NCI-H146 treated with DMSO at 0.1 percent for 48 hours (cell line): ENCODE measurements around the gene ERBIN.
"Not testable (repeated sequence)": the region's sequence is repeated elsewhere in the genome, so short reads cannot be mapped to it uniquely, and the experiment has no call there.

Experiments
- DNase-seq: peaks from one replicate; lab custom pipeline; 2025; ENCODE audit not compliant: unreplicated experiment; lab: John Stamatoyannopoulos, UW

Gene ERBIN

DNA sequence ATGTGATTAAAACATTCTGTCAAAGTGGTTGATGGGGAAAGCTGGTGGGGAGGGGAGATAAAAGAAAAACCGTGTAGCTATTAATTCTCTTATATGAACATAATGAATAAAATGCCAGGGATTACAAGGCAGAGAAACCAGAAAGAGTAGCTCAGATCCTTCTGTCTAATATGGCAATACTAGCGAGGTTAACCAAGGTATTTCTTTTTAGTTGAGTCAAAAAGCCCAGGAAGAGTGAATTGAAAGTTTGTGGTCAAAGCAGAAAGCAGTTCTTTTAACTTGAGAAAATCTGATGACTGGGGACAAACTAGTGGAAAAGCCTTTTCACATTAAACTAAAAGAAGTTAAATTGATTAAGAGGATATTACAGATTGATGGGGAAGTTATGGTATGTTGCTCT lies 76.0 kb downstream of the ERBIN start:
- DNase-seq: no peak

DNA sequence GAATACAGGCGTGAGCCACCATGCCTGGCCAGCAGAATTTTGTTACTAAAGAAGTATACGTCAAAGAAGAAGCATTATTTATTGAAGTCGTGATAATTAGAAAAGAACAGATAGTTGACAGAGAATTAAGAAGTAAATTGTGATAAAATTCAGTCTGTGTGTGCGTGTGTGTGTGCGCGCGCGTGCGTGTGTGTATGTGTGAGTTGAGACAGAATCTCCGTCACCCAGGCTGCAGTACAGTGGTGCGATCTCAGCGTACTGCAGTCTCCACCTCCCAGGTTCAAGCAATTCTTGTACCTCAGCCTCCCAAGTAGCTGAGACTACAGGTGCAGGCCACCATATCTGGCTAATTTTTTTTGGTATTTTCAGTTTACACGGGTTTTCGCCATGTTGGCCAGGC lies 77.8 kb downstream of the ERBIN start:
- no peak for DNase-seq

DNA sequence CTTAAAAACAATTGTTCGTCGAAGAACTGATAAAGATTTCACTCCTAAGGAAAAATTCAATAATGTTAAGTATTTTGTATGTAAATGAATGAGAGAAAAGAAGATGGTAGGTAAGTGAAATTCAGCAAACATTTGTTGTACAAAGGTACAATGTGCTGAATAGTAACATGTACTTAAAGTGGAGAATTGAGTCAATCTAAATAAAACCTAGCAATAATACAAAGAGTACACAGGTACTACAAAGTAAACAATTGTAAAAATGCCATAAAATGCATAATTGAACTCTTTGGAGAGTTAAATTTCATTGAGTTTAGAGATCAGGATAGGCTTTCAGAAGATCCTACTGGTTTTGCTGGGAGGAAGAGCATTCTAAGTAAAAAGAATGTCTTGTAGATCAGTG lies 82.9 kb downstream of the ERBIN start:
- DNase-seq: no peak

DNA sequence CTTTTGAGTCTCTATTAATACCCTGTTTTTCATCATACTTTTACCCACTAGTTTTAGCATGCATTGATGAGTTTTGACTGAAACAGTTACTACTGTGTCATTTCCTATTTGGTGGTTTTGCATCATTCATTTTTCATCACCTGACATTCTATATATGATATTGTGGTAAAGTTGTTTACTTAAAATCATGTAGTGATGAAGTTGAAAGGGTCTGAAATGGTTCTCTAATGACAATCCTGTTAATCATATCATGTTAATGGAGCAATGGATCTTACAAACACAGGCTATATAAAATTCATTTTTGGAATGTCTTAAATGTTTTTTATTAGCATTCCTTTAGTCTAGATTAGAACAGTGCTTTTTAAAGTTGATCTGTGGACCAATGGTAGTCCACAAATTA lies 84.1 kb downstream of the ERBIN start:
- DNase-seq: no peak

DNA sequence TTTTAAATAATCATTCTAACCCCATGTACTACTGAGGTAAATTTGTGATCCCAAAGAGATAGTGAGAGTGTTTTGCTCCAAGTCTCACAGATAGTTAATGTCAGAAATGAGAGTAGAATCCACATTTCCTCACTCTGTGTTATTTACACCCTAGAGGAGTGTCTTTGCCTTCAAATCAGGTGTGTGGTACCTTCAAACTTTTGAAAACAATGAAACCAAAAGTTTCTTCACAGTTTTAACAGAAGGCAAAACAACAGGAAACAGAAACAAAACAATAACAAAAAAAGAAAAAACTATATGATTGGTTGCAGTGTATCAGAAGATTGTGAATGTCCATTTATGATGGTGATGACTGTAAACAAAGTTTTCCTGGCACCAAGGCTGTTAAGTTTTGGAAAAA lies 85.9 kb downstream of the ERBIN start:
- no peak for DNase-seq

DNA sequence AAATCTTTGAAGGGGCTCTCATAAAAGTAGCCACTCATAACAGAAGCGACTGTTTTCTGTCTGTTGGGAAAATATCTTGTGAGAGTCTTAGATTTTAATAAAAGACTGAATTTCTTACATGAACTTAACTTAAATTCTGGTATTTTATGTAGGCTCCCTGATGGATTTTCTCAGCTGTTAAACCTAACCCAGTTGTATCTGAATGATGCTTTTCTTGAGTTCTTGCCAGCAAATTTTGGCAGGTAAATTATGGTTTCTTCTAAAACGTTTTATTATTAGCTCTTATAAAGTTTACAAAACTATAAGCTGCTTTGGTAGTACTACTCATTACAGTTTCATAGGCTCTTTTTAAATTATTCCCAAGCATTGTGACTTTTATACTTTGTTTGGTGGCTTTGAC lies 87.0 kb downstream of the ERBIN start:
- DNase-seq: no peak

DNA sequence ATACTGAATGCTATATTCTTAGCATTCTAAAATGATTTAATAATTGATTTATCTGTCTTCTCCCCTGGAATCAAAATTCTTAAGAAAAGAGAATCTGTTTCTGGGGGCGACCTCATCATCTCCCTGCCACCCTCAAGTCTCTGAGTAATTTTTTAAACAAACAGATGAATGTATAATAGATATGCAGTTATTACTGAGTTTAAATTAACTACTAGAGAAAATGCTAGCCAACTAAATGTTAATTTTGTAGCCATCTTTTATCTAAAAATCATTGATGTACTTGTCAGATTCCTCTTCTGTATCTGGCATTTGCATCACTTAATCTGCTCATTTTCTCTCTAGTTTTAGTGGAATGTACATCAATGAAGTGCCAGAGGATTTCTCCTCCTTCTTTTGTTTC lies 87.5 kb downstream of the ERBIN start:
- no peak for DNase-seq

DNA sequence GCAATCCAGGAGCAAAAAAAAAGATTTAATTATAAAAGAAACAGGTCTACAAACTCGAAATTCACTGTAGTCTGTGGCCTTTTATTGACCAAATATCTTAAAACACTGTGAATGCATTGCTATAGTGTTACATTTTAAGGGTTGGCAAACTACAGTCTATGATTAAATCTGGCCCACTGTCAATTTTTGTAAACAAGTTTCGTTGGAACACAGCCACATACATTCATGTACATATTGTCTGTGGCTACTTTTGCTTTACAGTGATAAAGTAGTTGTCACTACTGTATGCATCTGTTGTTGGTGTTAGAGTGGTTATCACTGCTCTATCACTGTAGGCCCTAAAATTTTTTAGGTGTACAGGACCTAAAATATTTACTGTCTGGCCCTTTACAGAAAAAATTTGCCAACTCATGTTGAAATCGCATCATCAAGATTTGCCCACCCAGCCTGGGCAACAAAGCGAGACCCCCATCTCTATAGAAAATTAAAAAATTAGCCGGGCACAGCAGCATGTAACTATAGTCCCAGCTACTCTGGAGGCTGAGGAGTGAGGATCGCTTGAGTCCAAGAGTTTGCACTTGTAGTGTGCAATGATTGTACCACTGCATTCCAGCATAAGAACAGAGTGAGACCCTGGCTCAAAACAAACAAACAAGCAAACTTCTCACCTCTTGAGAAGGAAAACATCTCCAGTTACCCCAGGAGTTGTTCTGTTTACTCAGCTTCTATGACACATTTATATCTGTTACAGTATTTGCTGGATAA lies 89.0 kb downstream of the ERBIN start:
- DNase-seq: no peak

DNA sequence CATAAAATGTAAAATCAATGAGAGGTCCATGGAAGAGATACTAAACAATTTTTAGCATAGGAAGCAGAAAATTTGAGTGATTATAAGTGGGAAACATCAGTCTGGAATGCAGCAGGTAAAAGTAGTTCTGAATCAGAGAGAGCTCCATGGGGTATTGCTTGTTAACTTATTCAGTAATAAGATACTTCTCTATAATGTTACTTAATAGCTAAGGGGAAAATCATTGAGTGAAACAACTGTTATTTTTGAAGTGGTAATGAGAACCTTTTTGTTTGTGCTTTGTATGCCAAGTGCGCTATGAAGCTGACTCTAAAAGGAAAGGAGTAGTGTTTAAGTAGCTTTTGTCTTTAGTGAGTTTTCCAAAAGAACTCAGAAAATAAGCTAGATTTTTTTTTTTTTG lies 95.2 kb downstream of the ERBIN start:
- no peak for DNase-seq

DNA sequence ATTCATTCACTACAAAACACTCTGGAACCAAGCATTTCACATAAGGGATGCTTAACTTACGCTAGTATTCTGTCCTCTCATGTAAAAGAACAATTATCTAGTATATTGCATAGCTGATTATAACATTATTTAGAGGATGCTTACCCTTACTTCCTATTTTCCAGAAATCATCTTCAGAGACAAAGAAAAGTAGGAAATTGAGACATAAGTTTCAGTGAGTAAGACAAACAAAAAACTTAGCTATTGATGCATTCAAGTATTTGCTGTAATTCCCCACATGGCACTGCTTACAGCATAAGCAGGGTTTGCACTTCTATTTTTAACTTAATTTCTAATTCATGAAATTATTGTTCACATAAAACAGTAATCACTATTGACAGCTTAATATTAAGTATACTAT lies 112.9 kb downstream of the ERBIN start:
- DNase-seq: no peak

DNA sequence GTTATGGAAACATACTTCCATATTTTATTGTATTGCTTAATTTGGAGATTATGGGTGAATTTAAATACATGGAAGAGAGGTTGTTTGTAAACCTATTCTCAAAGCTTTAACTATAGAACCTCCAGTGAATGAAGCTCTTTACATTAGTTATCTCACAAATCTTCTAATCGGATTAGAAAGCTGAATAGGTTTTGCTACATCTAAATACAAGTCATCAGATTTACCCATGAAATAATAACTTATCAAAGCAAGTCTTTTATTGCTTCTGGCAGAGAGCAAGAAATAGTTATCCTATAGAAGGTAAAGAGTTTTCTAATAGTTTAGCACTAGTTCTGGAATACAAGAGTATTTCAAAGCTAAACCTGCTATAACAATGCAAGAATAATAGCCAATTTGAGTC lies 113.3 kb downstream of the ERBIN start:
- DNase-seq: no peak

DNA sequence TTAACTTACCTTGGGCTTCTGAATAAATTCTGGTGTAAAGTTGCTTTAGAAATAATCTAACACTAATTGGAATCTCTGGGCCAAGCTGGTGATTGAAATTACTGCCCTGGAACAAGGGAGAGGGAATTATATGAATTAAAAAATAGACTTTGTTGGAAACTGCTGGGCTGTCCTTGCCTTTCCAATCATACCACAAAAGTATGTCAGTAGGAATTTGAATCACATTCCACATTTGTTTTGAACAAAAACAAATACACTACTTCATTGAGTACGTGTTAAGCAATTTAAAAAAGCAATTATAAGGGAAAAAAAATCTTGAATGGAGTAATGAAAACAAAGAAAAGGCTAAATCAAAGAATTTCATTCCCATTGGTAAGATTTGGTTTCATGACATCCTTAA lies 115.3 kb downstream of the ERBIN start:
- no peak for DNase-seq

DNA sequence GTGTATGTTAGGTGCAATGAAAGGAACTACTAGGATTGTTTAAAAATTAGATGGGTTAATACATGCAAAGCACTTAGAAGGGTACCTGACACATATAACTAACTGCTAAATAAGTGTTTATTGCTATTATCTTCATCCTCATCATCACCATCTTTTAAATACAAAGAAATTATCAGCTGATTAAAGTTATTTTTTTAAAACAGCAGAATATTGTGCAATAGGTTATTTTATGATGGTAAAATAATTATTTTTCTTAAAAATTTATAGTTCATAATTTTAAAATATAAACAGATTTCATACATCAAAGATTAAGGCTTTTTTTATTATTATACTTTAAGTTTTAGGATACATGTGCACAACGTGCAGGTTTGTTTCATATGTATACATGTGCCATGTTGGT lies 130.9 kb downstream of the ERBIN start:
- DNase-seq: no peak

DNA sequence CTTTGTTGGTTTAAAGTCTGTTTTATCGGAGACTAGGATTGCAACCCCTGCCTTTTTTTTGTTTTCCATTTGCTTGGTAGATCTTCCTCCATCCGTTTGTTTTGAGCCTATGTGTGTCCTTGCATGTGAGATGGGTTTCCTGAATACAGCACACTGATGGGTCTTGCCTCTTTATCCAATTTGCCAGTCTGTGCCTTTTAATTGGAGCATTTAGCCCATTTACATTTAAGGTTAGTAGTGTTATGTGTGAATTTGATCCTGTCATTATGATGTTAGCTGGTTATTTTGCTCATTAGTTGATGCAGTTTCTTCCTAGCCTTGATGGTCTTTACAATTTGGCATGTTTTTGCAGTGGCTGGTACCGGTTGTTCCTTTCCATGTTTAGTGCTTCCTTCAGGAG lies 134.9 kb downstream of the ERBIN start:
- not testable (repeated sequence) for DNase-seq

DNA sequence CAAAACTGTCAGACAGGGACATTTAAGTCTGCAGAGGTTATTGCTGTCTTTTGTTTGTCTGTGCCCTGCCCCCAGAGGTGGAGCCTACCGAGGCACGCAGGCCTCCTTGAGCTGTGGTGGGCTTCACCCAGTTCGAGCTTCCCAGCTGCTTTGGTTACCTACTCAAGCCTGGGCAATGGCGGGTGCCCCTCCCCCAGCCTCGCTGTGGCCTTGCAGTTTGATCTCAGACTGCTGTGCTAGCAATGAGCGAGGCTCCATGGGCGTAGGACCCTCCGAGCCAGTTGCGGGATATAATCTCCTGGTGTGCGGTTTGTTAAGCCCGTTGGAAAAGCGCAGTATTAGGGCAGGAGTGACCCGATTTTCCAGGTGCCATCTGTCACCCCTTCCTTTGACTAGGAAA lies 136.7 kb downstream of the ERBIN start:
- not testable (repeated sequence) for DNase-seq

DNA sequence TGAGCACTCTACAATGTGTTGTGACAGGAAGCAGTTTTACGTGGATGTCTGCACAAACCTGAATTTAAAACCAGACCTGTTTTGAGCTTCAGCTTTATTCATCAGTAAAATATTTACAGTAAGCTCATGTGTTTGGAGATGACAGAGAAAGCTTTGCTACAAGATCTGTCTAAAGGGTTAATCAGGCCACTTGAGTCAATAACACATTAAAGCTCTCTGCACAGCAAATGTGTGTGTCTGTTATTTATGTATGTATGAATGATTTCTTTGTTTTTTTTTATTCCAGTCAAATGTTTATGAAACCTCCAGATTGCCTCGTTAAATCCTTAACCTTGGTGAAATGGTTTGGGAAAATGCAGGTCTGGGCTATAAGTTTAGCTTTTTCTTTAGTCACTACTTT lies 140.5 kb downstream of the ERBIN start:
- no peak for DNase-seq

DNA sequence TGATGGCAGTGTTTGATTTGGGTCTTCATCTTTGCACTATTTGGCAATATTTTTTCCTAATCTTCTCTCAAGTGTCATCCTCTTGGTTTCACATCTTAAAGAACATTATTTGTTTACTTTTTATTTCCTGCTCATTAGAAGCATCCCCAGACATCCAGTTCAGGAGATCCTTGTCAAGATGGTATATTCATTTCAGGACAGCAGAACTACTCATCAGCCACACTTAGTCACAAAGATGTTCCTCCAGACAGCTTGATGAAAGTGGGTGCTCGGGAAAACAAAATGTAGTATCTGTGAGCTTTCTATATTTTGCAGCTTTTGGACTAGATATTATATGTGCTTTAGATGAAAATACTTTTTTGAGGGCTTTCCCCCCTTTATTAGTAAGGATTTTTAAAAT lies 145.7 kb downstream of the ERBIN start:
- no peak for DNase-seq

DNA sequence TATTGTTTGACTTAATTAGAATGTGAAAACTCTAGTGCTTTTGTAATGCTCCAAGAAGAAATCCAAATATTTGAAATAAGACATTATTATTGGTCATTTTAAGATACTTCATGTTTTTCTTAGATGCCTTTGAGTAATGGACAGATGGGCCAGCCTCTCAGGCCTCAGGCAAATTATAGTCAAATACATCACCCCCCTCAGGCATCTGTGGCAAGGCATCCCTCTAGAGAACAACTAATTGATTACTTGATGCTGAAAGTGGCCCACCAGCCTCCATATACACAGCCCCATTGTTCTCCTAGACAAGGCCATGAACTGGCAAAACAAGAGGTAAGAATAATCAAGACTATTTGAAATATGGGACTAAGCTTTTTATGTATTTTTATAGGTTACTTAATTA lies 148.5 kb downstream of the ERBIN start:
- no peak for DNase-seq

DNA sequence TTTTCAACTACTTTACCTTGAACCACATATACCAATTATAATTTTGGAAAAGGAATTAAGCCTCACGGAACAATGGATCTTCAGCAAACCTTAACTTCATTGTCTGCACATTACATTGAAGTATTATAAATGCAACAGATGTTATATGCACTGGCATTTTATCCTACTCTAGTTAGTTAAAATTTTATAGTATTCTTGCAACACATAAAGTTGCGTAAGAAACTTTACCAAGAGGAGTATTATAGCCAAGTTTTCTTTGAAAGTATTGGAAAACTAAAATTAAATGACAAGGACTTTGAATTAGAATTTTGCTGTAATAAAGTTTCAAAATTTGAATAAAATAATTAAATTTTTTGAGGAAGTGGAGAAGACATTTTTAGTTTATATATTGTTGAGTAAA lies 154.3 kb downstream of the ERBIN start:
- DNase-seq: no peak

DNA sequence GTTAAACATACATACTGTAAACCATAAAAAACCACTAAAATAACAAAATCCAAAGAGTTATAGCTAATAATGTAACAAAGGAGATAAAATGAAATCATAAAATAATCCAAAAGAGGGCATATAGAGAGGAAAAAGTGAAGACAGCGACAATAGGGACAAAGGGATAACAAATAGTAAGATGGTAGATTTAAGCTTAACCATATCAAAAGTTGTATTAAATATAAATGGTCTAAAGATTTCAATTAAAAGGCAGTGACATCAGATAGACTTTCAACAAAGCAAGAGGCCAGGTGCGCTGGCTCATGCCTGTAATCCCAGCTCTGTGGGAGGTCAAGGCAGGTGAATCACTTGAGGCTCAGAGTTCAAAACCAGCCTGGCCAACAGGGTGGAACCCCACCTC lies 163.0 kb downstream of the ERBIN start:
- DNase-seq: no peak

DNA sequence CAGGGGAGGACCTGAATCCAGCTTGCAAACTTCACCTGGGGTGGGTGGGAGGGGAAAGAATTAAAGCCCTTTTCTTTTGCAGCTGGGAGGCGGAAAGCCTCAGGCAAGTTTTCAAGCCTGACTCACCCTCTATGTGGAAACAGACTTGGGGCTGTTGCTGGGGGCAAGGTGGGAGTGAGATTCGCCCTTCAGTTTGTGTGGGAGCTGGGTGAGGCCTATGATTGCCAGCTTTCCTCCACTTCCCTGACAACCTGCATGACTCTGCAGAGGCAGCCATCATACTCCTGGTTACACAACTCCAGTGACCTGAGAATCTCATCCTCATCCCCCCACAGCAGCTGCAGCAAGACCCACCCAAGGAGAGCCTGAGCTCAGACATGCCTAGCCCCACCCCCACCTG lies 174.5 kb downstream of the ERBIN start:
- no peak for DNase-seq

DNA sequence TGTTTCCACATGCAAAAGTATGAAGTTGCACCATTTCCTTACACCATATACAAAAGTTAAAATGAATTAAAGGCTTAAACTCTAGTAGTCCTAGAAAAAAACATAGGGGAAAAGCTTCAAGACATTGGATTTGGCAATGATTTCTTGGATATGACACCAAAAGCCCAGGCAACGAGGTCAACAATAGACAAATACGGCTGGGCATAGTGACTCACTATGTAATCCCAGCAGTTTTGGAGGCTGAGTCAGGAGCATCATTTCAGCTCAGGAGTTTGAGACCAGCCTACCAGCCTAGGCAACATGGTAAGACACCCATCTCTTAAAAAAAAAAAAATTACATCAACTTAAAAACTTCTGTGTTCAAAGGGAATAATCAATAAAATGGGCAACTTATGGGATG lies 186.8 kb downstream of the ERBIN start:
- no peak for DNase-seq

DNA sequence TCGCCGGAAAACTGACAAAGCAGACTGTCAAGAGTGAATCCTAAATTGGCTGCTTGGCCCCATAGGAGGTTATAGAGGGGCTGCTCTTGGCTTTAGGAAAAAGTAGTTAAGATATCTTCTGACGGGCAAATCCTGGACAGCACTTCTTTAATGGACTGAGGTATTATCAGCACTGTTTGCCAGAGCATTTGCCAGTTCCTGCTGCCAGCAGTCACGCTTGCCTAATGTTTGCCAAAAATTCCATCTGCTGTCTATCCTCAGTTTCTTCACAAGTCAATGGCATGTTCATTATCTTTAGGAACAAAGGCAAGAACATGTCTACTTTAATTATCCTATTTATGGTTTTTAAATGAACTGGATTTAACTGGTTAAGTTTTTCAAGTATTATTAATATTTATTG lies 191.9 kb downstream of the ERBIN start:
- no peak for DNase-seq
